ENCODE data around the gene UGT2B7.
A peak's percentile ranks its signal among the peaks of the same experiment; 100 is the strongest.

UGT2B7 gene

GRCh38 chr4:69126024-69126423 is 29.8 kb downstream of the UGT2B7 start:
- in situ Hi-C loops (cut with HindIII; ENCODE audit: low pct_unique_long_range_greater_than_20kb, low sequenced_read_pairs) = no loop called here
- TF ChIP-seq JUND (IDR thresholded peaks at IDR 0.05; ENCODE audit: low read depth) = no peak

GRCh38 chr4:69133993-69134392 is 37.7 kb downstream of the UGT2B7 start:
- DNase-seq (ENCODE audit: low read depth in 1 of 2, low spot score in 1 of 2) = no peak
- in situ Hi-C loops (cut with HindIII; ENCODE audit: low pct_unique_long_range_greater_than_20kb, low sequenced_read_pairs) = no loop called here
- no peak for TF ChIP-seq JUND (IDR thresholded peaks at IDR 0.05; ENCODE audit: low read depth)

More at GRCh38 chr4:69126024-69126423, 29.8 kb downstream of the UGT2B7 start:
- DNase-seq (ENCODE audit: low read depth in 1 of 2, low spot score in 1 of 2) = no peak

- in situ Hi-C loops (cut with HindIII; ENCODE audit: low pct_unique_long_range_greater_than_20kb, low sequenced_read_pairs) = no loop called here
- DNase-seq (ENCODE audit: low read depth in 1 of 2, low spot score in 1 of 2) = no peak
- TF ChIP-seq JUND (IDR thresholded peaks at IDR 0.05; ENCODE audit: low read depth) = no peak
Measured at GRCh38 chr4:69134471-69134870, 38.2 kb downstream of the UGT2B7 start.

GRCh38 chr4:69141320-69141719 is 45.0 kb downstream of the UGT2B7 start:
- in situ Hi-C loops (cut with HindIII; ENCODE audit: low pct_unique_long_range_greater_than_20kb, low sequenced_read_pairs) = no loop called here
- no peak for DNase-seq (ENCODE audit: low read depth in 1 of 2, low spot score in 1 of 2)
- TF ChIP-seq JUND (IDR thresholded peaks at IDR 0.05; ENCODE audit: low read depth) = no peak

GRCh38 chr4:69147334-69147733 is 51.1 kb downstream of the UGT2B7 start:
- in situ Hi-C loops (cut with HindIII; ENCODE audit: low pct_unique_long_range_greater_than_20kb, low sequenced_read_pairs) = no loop called here
- no peak for DNase-seq (ENCODE audit: low read depth in 1 of 2, low spot score in 1 of 2)
- TF ChIP-seq JUND (IDR thresholded peaks at IDR 0.05; ENCODE audit: low read depth) = no peak

- no peak for TF ChIP-seq JUND (IDR thresholded peaks at IDR 0.05; ENCODE audit: low read depth)
- in situ Hi-C loops (cut with HindIII; ENCODE audit: low pct_unique_long_range_greater_than_20kb, low sequenced_read_pairs) = no loop called here
- DNase-seq (ENCODE audit: low read depth in 1 of 2, low spot score in 1 of 2) = no peak
Measured at GRCh38 chr4:69154021-69154420, 57.7 kb downstream of the UGT2B7 start.

- TF ChIP-seq JUND (IDR thresholded peaks at IDR 0.05; ENCODE audit: low read depth) = no peak
- in situ Hi-C loops (cut with HindIII; ENCODE audit: low pct_unique_long_range_greater_than_20kb, low sequenced_read_pairs) = no loop called here
- peak in 1 of 2 experiments; percentile 29 for DNase-seq (ENCODE audit: low read depth in 1 of 2, low spot score in 1 of 2)
Measured at GRCh38 chr4:69156913-69157312, 60.6 kb downstream of the UGT2B7 start.

All from T47D (cell line).